B cell (primary cell): Measurements from ENCODE around the gene PRPF40A.

Experiments used
- EZH2 ChIP-seq: IDR thresholded peaks from 2 replicates; pipeline ENCODE4 v1.6.1; 2012; ENCODE audit warnings: borderline replicate concordance, low read depth, mild to moderate bottlenecking, moderate library complexity, low read length; ENCODE audit not compliant: insufficient read depth, poor library complexity, severe bottlenecking
- TF ChIP-seq, protein P1 (sequence below): fragments of 200-600 bp; IDR thresholded peaks from one replicate; pipeline ENCODE4 v1.8.0; 2022; ENCODE audit warnings: antibody characterized with exemption, mild to moderate bottlenecking

DNA sequence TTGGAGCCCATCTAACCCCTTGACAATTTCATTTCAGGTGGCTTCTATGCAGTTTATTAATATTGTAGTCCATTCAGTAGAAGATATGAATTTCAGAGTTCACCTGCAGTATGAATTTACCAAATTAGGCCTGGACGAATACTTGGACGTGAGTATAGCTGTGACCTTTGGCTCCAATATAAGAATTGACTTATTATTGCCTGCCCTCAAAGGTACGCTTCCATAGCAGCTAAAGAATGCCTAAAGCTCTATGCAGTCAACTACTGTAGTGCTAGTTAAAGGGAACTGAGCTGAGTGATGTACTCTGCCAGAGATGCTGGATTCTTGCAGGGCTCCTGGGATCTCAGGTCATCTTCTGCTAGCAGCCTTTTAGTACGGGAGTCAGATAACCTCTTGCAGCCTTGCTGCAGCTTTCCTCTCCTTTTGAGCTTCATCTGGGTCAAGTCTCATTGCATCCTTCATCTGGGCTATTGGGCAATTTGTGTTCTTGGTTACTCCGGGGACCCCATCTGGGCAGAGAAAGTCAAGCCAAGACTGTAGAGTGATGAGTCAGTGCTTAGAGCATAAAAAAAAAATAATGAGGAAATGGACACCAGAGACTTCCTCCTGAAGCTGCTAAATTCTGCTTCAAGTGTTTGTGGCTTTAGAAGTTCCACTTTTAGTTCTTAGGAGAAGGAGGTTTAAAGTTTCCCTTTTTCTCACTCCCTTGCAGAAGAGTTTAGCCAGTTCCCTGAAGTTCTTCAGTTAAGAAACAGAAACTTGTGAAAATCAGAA lies 105.6 kb downstream of the PRPF40A start:
- TF ChIP-seq, protein P1, sequence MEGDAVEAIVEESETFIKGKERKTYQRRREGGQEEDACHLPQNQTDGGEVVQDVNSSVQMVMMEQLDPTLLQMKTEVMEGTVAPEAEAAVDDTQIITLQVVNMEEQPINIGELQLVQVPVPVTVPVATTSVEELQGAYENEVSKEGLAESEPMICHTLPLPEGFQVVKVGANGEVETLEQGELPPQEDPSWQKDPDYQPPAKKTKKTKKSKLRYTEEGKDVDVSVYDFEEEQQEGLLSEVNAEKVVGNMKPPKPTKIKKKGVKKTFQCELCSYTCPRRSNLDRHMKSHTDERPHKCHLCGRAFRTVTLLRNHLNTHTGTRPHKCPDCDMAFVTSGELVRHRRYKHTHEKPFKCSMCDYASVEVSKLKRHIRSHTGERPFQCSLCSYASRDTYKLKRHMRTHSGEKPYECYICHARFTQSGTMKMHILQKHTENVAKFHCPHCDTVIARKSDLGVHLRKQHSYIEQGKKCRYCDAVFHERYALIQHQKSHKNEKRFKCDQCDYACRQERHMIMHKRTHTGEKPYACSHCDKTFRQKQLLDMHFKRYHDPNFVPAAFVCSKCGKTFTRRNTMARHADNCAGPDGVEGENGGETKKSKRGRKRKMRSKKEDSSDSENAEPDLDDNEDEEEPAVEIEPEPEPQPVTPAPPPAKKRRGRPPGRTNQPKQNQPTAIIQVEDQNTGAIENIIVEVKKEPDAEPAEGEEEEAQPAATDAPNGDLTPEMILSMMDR = no peak
- TF ChIP-seq EZH2 = no peak
